Gastrocnemius medialis (tissue), 4 donors: ENCODE results near the gene PICK1. TPM values are rescaled to one million over a fixed set of nuclear protein-coding genes. Genes with fewer than 3 reads are reported as not detected.

Experiments
- ATAC-seq, 2 donors: fragments of 150-250 bp; one replicate each; pipeline ENCODE4 v1.9.1; 2016
- DNase-seq, 2 donors: peaks; one replicate each; pipeline ENCODE4 v3.0.0-alpha.2; 2019
- H3K27ac ChIP-seq, 4 donors: fragments of 200-600 bp; sonication (generic); 1 replicate in 1 of 4; 2 replicates in 3 of 4; pipeline ENCODE4 v1.5.1; 2016 to 2018; ENCODE audit warnings: mild to moderate bottlenecking in 2 of 4, moderate library complexity in 1 of 4
- H3K27me3 ChIP-seq, 3 donors: fragments of 200-600 bp; sonication (generic) in 2 of 3; 1 replicate in 1 of 3; 2 replicates in 2 of 3; pipeline versions ENCODE4 v1.5.1 to v1.6.0; 2016 to 2019; ENCODE audit warnings: mild to moderate bottlenecking in 1 of 3, moderate library complexity in 1 of 3
- H3K36me3 ChIP-seq, 2 donors: fragments of 200-600 bp; sonication (generic) in 1 of 2; one replicate each; pipeline ENCODE4 v1.5.1; 2017 to 2018
- H3K4me1 ChIP-seq, 2 donors: fragments of 200-600 bp; sonication (generic) in 1 of 2; one replicate each; pipeline ENCODE4 v1.5.1; 2016 to 2017; ENCODE audit warnings: mild to moderate bottlenecking in 2 of 2
- H3K4me3 ChIP-seq, 4 donors: fragments of 200-600 bp; sonication (generic) in 3 of 4; 1 replicate in 1 of 4; 2 replicates in 3 of 4; pipeline ENCODE4 v1.5.1; 2016 to 2019; ENCODE audit warnings: mild to moderate bottlenecking in 2 of 4
- H3K9me3 ChIP-seq, 3 donors: fragments of 200-600 bp; sonication (generic) in 2 of 3; 1 replicate in 1 of 3; 2 replicates in 2 of 3; pipeline ENCODE4 v1.5.1; 2016 to 2019
- CTCF ChIP-seq, 5 experiments: fragments of 450-650 bp in 3 of 5; fragments of 200-600 bp in 2 of 5; sonication (generic) in 2 of 5; IDR thresholded peaks in 4 of 5; conservative IDR thresholded peaks in 1 of 5; 1 replicate in 4 of 5; 2 replicates in 1 of 5; pipeline ENCODE4 v1.5.1; 2016 to 2019; ENCODE audit warnings: antibody characterized with exemption in 5 of 5, mild to moderate bottlenecking in 3 of 5, moderate library complexity in 3 of 5
- POLR2A ChIP-seq, 2 donors: fragments of 450-650 bp; IDR thresholded peaks; one replicate each; pipeline ENCODE4 v1.6.1; 2017; ENCODE audit warnings: antibody characterized with exemption in 2 of 2, mild to moderate bottlenecking in 2 of 2, moderate library complexity in 2 of 2
- in situ Hi-C, 4 donors: fragments of 200-750 bp; cut with MboI; loops; one replicate each; pipeline versions ENCODE4 v1.15.0 to v1.8.0; 2017; ENCODE audit warnings: low sequenced_read_pairs in 4 of 4
- intact Hi-C: fragments of 100-400 bp; cut with DNase I; formaldehyde crosslinking; loops from one replicate; pipeline ENCODE4 v1.15.1; 2023; ENCODE audit warnings: low total_unique reads
- total RNA-seq, 4 donors: library from RNA; depleted of rRNA; stranded (reverse); fragments of >200 nt; gene quantifications; one replicate each; pipeline versions ENCODE4 v1.1.0 to v1.2.3, GENCODE V29; 2016

PICK1 gene
- total RNA-seq, 4 donors from 2014 or later = 36.4 to 63.8 (median 50.1) TPM

GRCh38 chr22:38110863-38111852 lies 54.0 kb downstream of the PICK1 start:
- in situ Hi-C loops = loop anchor here (10.0 to 25.0 kb wide), 5 partner anchors 54 to 251 kb away; no protein-coding TSS in a partner anchor
- ATAC-seq = no peak

GRCh38 chr22:38111925-38112355 lies 54.7 kb downstream of the PICK1 start:
- no peak for TF ChIP-seq POLR2A (IDR thresholded peaks at IDR 0.05)
- no peak for TF ChIP-seq CTCF (IDR thresholded peaks at IDR 0.05 in 4 of 5, conservative IDR thresholded peaks at IDR 0.05 in 1 of 5)
- Histone ChIP-seq H3K36me3 (peaks cover 0 to 3% of the 10 kb centered on the region in 2 donors), H3K9me3 (no peaks in the 10 kb centered on the region), H3K4me1 (peaks cover 2 to 7% of the 10 kb centered on the region in 2 donors), H3K27ac (no peak overlapping the region), H3K27me3 (no peaks in the 10 kb centered on the region), H3K4me3 (no peak overlapping the region)
- ATAC-seq (no peak), DNase-seq (no peak)
- in situ Hi-C loops (loop anchor here (10.0 to 25.0 kb wide), 5 partner anchors 53 to 250 kb away; no protein-coding TSS in a partner anchor), intact Hi-C loops (loop anchor here (5.0 to 10.0 kb wide), 3 partner anchors 93 to 240 kb away; partner anchors contain the start of gene MAFF)

More at GRCh38 chr22:38110863-38111852, 54.0 kb downstream of the PICK1 start:
- H3K4me3 ChIP-seq = no peak overlapping the region
- TF ChIP-seq CTCF (IDR thresholded peaks at IDR 0.05 in 4 of 5, conservative IDR thresholded peaks at IDR 0.05 in 1 of 5) = no peak
- TF ChIP-seq POLR2A (IDR thresholded peaks at IDR 0.05) = no peak
- DNase-seq = no peak
- H3K4me1 ChIP-seq = peaks cover 2 to 7% of the 10 kb centered on the region in 2 donors
- H3K36me3 ChIP-seq = peaks cover 0 to 3% of the 10 kb centered on the region in 2 donors
- no peak overlapping the region for H3K27ac ChIP-seq
- H3K27me3 ChIP-seq = no peaks in the 10 kb centered on the region
- no peaks in the 10 kb centered on the region for H3K9me3 ChIP-seq
- intact Hi-C loops = loop anchor here (5.0 to 10.0 kb wide), 3 partner anchors 94 to 241 kb away; partner anchors contain the start of gene MAFF

- ATAC-seq (no peak), DNase-seq (no peak)
- Histone ChIP-seq H3K27ac (no peak overlapping the region), H3K36me3 (peaks cover 0 to 3% of the 10 kb centered on the region in 2 donors), H3K9me3 (no peaks in the 10 kb centered on the region), H3K27me3 (no peaks in the 10 kb centered on the region), H3K4me1 (peaks cover 2 to 7% of the 10 kb centered on the region in 2 donors), H3K4me3 (no peak overlapping the region)
- TF ChIP-seq POLR2A (IDR thresholded peaks at IDR 0.05) (no peak), CTCF (IDR thresholded peaks at IDR 0.05 in 4 of 5, conservative IDR thresholded peaks at IDR 0.05 in 1 of 5) (no peak)
- in situ Hi-C loops = loop anchor here (10.0 to 25.0 kb wide), 5 partner anchors 52 to 250 kb away; no protein-coding TSS in a partner anchor
- intact Hi-C loops = loop anchor here (5.0 to 10.0 kb wide), 3 partner anchors 92 to 240 kb away; partner anchors contain the start of gene MAFF
These were observed 55.2 kb downstream of the PICK1 start for GRCh38 chr22:38112381-38112780.

- peak; percentile 83 to 90 for ATAC-seq
These were observed 57.5 kb downstream of the PICK1 start for GRCh38 chr22:38114484-38115398.

More at GRCh38 chr22:38114484-38115398, 57.5 kb downstream of the PICK1 start:
- in situ Hi-C loops (loop anchor here (10.0 to 25.0 kb wide), 5 partner anchors 50 to 248 kb away; no protein-coding TSS in a partner anchor), intact Hi-C loops (loop anchor here (5.0 to 10.0 kb wide), 3 partner anchors 90 to 238 kb away; partner anchors contain the start of gene MAFF)
- Histone ChIP-seq H3K36me3 (peaks cover 0 to 3% of the 10 kb centered on the region in 2 donors), H3K27ac (no peak overlapping the region), H3K4me3 (no peak overlapping the region), H3K9me3 (no peaks in the 10 kb centered on the region), H3K27me3 (no peaks in the 10 kb centered on the region), H3K4me1 (peaks cover 2 to 7% of the 10 kb centered on the region in 2 donors)
- TF ChIP-seq CTCF (IDR thresholded peaks at IDR 0.05 in 4 of 5, conservative IDR thresholded peaks at IDR 0.05 in 1 of 5) (peak; percentile 75 to 96 (median 91)), POLR2A (IDR thresholded peaks at IDR 0.05) (no peak)
- DNase-seq = peak; percentile 61 to 78
